ENCODE data around the gene SCN5A.
"Not testable (repeated sequence)": the region's sequence is repeated elsewhere in the genome, so short reads cannot be mapped to it uniquely, and the experiment has no call there.

Gene SCN5A

DNA sequence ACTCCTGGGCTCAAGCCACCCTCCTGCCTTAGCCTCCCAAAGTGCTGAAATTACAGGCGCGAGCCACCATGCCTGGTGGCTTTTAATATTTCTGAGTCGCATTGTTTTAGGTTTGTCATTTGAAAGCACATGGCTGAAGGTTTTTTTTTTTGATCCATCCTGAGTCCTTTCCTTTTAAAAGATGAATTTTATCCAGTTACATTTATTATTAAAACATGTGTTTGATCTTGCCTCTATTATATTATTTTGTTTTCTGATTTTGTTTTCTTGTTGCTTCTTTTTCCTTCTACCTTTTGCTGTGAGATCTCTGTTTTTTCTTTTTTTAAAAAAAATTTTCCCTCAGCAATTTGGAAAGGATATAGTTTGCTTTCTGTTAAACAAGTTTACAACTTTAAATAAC, 76.4 kb downstream of the SCN5A start:
- peaks cover 3% of the 10 kb centered on the region for H3K36me3 ChIP-seq (ENCODE audit: control insufficient read depth, insufficient read depth, low read length)
- H3K4me3 ChIP-seq (ENCODE audit: low read depth, low read length) = no peak overlapping the region
- no peaks in the 10 kb centered on the region for H3K4me1 ChIP-seq (ENCODE audit: control insufficient read depth, insufficient read depth, low read length)
- no peaks in the 10 kb centered on the region for H3K9me3 ChIP-seq (ENCODE audit: control insufficient read depth, insufficient read depth, low read length)
- no peak overlapping the region for H3K9ac ChIP-seq (ENCODE audit: low read depth, low read length)
- H3K27me3 ChIP-seq (ENCODE audit: control insufficient read depth, insufficient read depth, low read length) = no peaks in the 10 kb centered on the region

DNA sequence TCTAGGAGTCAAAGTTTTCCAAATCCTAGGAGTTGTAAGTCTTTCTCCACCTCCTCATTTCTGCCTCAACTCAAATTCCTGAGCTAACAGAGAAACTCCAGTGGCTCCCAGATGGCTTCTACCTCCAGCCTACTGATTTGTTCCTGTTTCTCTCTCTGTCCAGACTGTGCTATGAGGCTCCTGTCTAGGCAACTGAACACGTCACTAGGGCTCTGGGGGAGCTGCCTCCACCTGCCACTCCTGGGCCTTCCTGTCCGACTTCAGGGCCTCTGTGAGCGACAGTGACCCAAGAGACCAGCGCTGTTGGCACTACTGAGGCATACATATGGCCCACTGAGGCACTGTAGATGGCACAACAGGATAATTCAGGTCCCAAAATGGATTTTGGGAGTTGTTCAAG, 82.0 kb downstream of the SCN5A start:
- Histone ChIP-seq H3K4me1 (ENCODE audit: control insufficient read depth, insufficient read depth, low read length) (no peaks in the 10 kb centered on the region), H3K9ac (ENCODE audit: low read depth, low read length) (no peak overlapping the region), H3K9me3 (ENCODE audit: control insufficient read depth, insufficient read depth, low read length) (no peaks in the 10 kb centered on the region), H3K27me3 (ENCODE audit: control insufficient read depth, insufficient read depth, low read length) (no peaks in the 10 kb centered on the region), H3K4me3 (ENCODE audit: low read depth, low read length) (no peak overlapping the region), H3K36me3 (ENCODE audit: control insufficient read depth, insufficient read depth, low read length) (peaks cover 3% of the 10 kb centered on the region)

DNA sequence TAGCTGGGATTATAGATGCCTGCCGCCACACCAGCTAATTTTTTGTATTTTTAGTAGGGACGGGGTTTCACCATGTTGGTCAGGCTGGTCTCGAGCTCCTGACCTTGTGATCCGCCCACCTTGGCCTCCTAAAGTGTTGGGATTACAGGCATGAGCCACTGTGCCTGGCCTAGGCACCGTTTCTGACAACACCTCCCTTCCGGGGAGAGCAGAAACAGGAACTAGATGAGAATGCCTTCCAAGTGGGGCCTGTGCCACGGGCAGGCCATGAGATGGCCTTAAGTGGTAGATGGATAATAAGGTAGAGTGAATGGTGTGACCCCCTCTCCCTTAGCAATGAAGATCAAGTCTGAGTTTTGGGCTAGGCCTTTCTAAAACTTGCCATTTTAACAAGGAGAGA, 82.7 kb downstream of the SCN5A start:
- H3K4me3 ChIP-seq (ENCODE audit: low read depth, low read length); H3K9me3 ChIP-seq (ENCODE audit: control insufficient read depth, insufficient read depth, low read length); H3K4me1 ChIP-seq (ENCODE audit: control insufficient read depth, insufficient read depth, low read length); H3K27me3 ChIP-seq (ENCODE audit: control insufficient read depth, insufficient read depth, low read length); H3K9ac ChIP-seq (ENCODE audit: low read depth, low read length); H3K36me3 ChIP-seq (ENCODE audit: control insufficient read depth, insufficient read depth, low read length): not testable (repeated sequence)

DNA sequence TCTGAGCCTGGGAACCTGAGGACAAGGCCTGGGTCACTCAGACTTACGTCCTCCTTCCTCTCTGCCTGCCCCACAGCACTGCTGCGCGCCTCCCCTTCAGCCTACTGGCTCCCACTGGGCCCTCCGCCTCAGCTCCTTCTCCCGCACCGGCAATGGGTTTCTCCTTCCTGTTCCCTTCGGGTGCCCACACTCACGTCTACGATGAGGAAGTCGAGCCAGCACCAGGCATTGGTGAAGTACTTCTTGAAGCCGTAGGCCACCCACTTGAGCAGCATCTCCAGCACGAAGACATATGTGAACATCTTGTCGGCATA, 83.3 kb downstream of the SCN5A start:
- no peak overlapping the region for H3K4me3 ChIP-seq (ENCODE audit: low read depth, low read length)
- H3K9me3 ChIP-seq (ENCODE audit: control insufficient read depth, insufficient read depth, low read length) = no peaks in the 10 kb centered on the region
- H3K9ac ChIP-seq (ENCODE audit: low read depth, low read length) = no peak overlapping the region
- H3K27me3 ChIP-seq (ENCODE audit: control insufficient read depth, insufficient read depth, low read length) = no peaks in the 10 kb centered on the region
- H3K4me1 ChIP-seq (ENCODE audit: control insufficient read depth, insufficient read depth, low read length) = no peaks in the 10 kb centered on the region
- H3K36me3 ChIP-seq (ENCODE audit: control insufficient read depth, insufficient read depth, low read length) = peaks cover 3% of the 10 kb centered on the region

DNA sequence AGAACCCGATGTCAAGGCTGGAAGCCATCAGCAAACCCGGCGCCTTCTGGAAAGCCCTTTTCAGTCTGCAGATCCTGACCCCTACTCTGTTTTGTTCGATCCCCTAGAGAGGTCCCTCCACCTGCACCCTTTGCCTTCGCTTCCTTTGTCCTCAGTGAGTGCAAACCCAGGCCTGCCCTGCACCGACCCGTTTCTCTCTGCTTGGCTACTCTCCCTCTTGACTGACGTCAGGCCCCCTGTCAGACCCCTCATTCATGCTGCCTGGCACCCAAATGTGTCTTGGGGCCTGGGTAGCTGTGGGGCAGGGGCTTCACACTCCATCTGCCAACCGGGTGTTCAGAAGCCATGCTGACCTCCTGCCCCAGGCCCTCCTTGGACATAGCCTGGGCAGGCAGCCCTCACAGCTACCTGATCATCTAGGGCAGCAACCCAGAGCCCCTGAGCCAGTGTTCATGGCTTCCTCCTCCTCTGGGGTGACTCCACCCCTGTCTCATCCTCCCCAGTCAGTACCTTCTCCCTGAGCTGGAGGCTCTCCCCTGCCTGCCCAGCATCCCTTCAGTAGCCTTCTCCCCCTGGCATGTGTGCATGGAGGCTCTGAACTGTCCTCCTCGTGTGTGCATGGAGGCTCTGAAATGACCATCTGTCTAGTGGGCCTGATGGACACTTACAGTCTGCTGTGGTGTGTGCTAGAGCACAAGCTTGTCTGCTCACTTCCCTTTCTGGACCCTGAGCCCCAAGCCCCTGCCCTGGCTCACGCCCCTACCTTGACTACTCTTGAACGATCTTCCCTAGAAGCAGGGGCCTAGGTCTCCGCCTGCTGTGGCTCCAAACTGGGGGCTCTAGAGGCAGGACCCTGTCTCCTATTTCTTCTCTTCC, 83.9 kb downstream of the SCN5A start:
- Histone ChIP-seq H3K4me3 (ENCODE audit: low read depth, low read length) (no peak overlapping the region), H3K36me3 (ENCODE audit: control insufficient read depth, insufficient read depth, low read length) (peaks cover 3% of the 10 kb centered on the region), H3K4me1 (ENCODE audit: control insufficient read depth, insufficient read depth, low read length) (no peaks in the 10 kb centered on the region), H3K9ac (ENCODE audit: low read depth, low read length) (no peak overlapping the region), H3K9me3 (ENCODE audit: control insufficient read depth, insufficient read depth, low read length) (no peaks in the 10 kb centered on the region), H3K27me3 (ENCODE audit: control insufficient read depth, insufficient read depth, low read length) (no peaks in the 10 kb centered on the region)

DNA sequence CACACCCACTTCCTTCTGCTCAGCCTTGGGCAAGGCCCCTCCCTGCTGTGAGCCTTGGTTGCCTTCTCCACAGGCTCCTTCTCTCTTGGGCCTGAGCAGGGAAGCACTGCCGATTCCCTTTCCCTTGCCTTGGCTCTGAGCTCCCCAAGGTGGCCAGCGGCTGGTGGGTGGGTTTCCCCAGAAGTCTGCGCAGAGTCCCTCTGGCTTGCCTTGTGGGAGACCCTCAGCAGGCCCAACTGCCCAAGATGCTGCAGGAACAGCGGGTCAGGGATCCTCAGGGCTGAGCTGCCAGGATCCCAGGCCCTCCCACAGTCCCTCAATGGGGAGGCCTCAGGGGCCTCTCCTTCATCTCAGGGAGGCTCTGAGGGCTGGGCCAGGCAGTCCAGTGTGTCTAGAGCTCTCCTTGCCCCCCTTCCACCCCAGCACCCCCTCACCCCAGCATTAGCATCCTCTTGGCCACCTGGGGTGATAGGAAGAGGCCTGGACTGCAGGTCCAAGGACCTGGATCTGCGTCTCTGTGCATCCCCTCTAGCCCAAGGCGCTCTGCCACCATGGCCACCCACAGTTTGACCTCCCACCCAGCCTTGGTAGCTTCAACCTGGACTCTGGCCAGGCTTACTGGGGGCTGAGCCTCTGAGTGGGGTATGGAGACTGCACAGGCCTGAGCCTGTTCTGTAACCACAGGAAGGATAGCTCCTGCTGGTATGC, 84.7 kb downstream of the SCN5A start:
- Histone ChIP-seq H3K36me3 (ENCODE audit: control insufficient read depth, insufficient read depth, low read length) (peaks cover 9% of the 10 kb centered on the region), H3K4me3 (ENCODE audit: low read depth, low read length) (no peak overlapping the region), H3K9ac (ENCODE audit: low read depth, low read length) (no peak overlapping the region), H3K27me3 (ENCODE audit: control insufficient read depth, insufficient read depth, low read length) (no peaks in the 10 kb centered on the region), H3K4me1 (ENCODE audit: control insufficient read depth, insufficient read depth, low read length) (no peaks in the 10 kb centered on the region), H3K9me3 (ENCODE audit: control insufficient read depth, insufficient read depth, low read length) (no peaks in the 10 kb centered on the region)

DNA sequence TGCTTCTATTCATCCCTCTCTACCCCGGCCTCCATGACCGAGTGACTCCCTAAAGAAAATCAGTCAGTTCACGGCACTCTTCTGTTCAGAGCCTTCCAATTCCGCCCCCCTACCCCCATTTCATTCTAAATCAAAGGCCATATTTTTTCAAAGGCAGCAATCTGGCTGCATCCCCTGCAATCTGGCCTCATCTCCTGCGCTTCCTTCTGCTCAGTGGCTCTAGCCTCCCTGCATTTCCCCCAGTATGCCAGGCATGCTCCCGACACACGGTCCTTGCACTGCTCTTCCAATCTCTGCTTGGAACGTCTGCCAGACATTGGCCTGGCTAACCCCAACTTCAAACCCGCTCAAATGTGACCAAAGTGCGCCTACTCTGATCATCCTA, 85.6 kb downstream of the SCN5A start:
- peaks cover 9% of the 10 kb centered on the region for H3K36me3 ChIP-seq (ENCODE audit: control insufficient read depth, insufficient read depth, low read length)
- no peaks in the 10 kb centered on the region for H3K27me3 ChIP-seq (ENCODE audit: control insufficient read depth, insufficient read depth, low read length)
- H3K4me3 ChIP-seq (ENCODE audit: low read depth, low read length) = no peak overlapping the region
- no peaks in the 10 kb centered on the region for H3K4me1 ChIP-seq (ENCODE audit: control insufficient read depth, insufficient read depth, low read length)
- H3K9me3 ChIP-seq (ENCODE audit: control insufficient read depth, insufficient read depth, low read length) = no peaks in the 10 kb centered on the region
- no peak overlapping the region for H3K9ac ChIP-seq (ENCODE audit: low read depth, low read length)

DNA sequence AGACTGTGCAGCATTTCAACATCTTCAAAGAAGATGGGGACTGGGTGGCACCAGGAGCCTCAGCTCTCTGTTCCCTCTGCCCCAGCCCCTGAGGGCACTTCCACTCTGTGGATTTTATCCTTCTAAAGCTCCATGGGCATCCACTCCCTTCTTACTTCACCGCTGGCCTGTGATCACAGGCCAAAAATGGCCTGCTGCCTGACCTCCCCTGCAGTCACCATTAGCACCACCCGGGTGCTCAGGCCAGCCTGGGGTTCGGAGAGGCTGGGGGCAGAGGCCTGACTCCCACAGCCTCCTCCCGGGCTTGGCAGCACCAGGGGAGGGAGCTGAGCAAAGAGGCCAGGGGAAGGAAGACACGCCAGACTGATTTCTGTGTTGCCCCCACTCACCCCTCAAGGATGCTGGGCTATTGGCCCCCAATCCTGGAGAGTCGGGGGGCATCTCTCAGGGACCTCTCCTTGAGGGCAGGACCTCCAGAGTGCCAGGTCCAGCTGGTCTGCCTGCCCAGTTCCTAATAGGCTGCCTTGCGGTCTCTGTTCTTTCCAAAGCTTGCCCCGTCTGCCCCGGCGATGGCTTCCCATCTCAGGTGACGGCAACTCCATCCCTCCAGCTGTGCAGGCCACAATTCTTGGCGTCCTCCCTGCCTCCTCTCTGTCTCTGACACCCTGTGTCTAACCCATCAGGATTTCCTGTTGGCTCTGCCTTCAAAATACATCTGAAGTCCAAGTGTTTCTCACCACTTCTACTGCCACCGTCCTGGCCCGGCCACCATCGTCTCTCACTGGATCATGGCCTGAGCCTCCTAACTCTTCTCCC, 86.2 kb downstream of the SCN5A start:
- Histone ChIP-seq H3K4me3 (ENCODE audit: low read depth, low read length) (no peak overlapping the region), H3K27me3 (ENCODE audit: control insufficient read depth, insufficient read depth, low read length) (no peaks in the 10 kb centered on the region), H3K4me1 (ENCODE audit: control insufficient read depth, insufficient read depth, low read length) (no peaks in the 10 kb centered on the region), H3K36me3 (ENCODE audit: control insufficient read depth, insufficient read depth, low read length) (peaks cover 9% of the 10 kb centered on the region), H3K9me3 (ENCODE audit: control insufficient read depth, insufficient read depth, low read length) (no peaks in the 10 kb centered on the region), H3K9ac (ENCODE audit: low read depth, low read length) (no peak overlapping the region)

DNA sequence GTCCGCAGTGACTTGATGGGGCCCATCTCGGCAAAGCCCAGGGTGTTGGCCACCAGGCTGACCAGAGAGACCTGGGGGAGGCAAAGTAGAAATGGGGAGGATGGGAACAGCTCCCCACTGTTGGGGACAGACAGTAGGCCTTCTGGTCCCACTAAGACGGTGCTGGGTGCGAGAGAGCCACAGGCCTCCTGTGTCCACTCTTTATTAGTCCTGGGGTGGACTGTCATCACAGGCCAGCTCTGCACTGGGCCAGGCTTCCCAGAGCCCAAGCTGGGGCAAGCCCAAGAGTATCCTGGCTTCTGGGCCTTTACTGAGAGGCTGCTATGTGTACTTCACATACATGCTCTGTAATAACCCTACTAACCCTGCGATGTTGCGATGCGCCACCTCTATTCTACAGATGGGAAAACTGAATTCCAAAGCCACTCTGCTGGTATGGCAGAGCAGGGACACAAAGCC, 87.0 kb downstream of the SCN5A start:
- H3K4me1 ChIP-seq (ENCODE audit: control insufficient read depth, insufficient read depth, low read length) = no peaks in the 10 kb centered on the region

DNA sequence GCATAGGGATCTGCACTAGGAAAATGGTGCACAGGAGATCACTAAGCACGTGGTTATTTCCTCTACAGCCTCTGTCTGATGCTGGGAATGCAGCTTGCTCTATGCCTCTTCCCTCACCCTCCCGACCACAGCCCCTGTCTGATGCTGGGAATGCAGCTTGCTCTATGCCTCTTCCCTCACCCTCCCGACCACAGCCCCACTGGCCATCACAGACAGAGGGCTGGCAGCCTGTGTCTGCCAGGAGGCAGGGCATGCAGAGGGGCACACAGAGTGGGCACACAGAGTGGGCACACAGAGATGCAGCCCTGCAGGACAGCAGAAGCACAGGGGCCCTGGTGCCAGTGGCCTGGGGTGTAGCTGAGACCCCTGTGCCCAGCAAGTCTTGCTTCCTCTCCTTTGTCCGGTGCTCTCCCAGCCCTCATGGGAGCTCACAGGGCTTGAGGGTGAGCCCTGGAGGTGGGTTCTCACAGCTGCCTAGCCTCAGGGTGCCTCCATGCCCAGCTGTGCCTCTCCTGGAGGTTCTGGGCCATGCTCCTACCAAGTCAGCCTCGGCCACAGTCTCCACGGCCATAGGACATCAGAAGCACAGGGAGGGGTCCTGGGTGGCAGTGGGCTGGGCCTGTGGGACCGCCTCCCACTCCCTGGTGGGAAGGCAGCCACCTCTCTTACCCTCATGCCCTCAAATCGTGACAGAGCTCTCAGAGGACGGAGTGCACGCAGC, 87.6 kb downstream of the SCN5A start:
- H3K27me3 ChIP-seq (ENCODE audit: control insufficient read depth, insufficient read depth, low read length) = no peaks in the 10 kb centered on the region

More for the DNA sequence above, 87.0 kb downstream of the SCN5A start:
- H3K36me3 ChIP-seq (ENCODE audit: control insufficient read depth, insufficient read depth, low read length) = peaks cover 9% of the 10 kb centered on the region
- H3K9ac ChIP-seq (ENCODE audit: low read depth, low read length) = no peak overlapping the region
- H3K4me3 ChIP-seq (ENCODE audit: low read depth, low read length) = no peak overlapping the region
- no peaks in the 10 kb centered on the region for H3K9me3 ChIP-seq (ENCODE audit: control insufficient read depth, insufficient read depth, low read length)
- no peaks in the 10 kb centered on the region for H3K27me3 ChIP-seq (ENCODE audit: control insufficient read depth, insufficient read depth, low read length)

DNA sequence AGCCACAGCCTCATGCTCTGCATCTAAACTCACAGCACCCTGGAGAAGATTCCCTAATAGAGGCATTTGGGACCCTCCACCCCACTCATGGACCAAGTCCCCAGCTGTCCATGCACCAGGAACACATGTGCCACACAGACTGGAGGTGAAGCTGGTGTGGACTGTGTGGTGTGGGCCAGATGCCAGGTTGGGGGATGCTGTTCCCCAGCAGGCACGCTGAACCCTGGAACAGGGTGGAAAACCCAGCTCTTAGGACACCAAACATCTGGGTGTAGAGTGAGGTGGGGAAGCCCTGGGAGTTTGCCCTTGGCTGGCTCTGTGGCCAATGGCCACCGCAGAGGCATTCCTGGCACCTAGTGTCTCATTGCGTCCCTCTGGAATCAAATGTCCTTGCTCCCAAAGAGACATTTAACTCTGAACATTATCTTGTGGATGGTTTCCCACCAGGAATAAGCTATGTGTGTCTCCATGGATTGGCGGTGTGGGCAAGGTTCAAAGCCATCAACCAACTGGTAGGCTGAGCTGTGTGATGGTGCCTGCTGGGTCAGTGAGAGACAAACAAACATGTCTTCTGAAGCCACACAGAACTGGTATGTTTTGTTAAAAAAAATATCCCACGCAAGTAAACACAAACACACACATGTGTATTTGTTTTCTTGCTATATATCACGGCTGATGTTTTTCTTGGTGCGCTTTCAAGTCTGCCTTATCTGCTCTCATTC, 88.3 kb downstream of the SCN5A start:
- Histone ChIP-seq H3K4me1 (ENCODE audit: control insufficient read depth, insufficient read depth, low read length) (no peaks in the 10 kb centered on the region), H3K27me3 (ENCODE audit: control insufficient read depth, insufficient read depth, low read length) (no peaks in the 10 kb centered on the region), H3K9ac (ENCODE audit: low read depth, low read length) (no peak overlapping the region), H3K4me3 (ENCODE audit: low read depth, low read length) (no peak overlapping the region), H3K9me3 (ENCODE audit: control insufficient read depth, insufficient read depth, low read length) (no peaks in the 10 kb centered on the region), H3K36me3 (ENCODE audit: control insufficient read depth, insufficient read depth, low read length) (peaks cover 11% of the 10 kb centered on the region)

More for the DNA sequence above, 87.6 kb downstream of the SCN5A start:
- no peaks in the 10 kb centered on the region for H3K4me1 ChIP-seq (ENCODE audit: control insufficient read depth, insufficient read depth, low read length)
- H3K4me3 ChIP-seq (ENCODE audit: low read depth, low read length) = no peak overlapping the region
- H3K36me3 ChIP-seq (ENCODE audit: control insufficient read depth, insufficient read depth, low read length) = peaks cover 9% of the 10 kb centered on the region
- H3K9ac ChIP-seq (ENCODE audit: low read depth, low read length) = no peak overlapping the region
- no peaks in the 10 kb centered on the region for H3K9me3 ChIP-seq (ENCODE audit: control insufficient read depth, insufficient read depth, low read length)
